Right lung (tissue), 5 donors: ENCODE data around the gene GPR155. TPM values are rescaled to one million over a fixed set of nuclear protein-coding genes. Genes with fewer than 3 reads are reported as not detected.
"Not testable (repeated sequence)": the region's sequence is repeated elsewhere in the genome, so short reads cannot be mapped to it uniquely, and the experiment has no call there.

Experiments
- DNase-seq, 2 donors: peaks; one replicate each; pipeline ENCODE4 v3.0.0-alpha.2; 2013
- polyA plus RNA-seq, 5 donors: library from polyadenylated mRNA; unstranded; fragments of 120-200 nt; gene quantifications; one replicate each; pipeline versions ENCODE4 v1.2.1 to v1.2.3, GENCODE V29; 2013; ENCODE audit warnings: inconsistent platforms in 1 of 5, low replicate concordance in 1 of 5; ENCODE audit not compliant: insufficient read length in 5 of 5, insufficient read depth in 1 of 5

The GPR155 gene
- polyA plus RNA-seq, 5 donors: 3.0 to 4.2 (median 3.6) TPM

- DNase-seq: no peak
Observed at GRCh38 chr2:174491947-174492346, 5.1 kb upstream of the GPR155 start.

- no peak for DNase-seq
Observed at GRCh38 chr2:174490051-174490450, 3.2 kb upstream of the GPR155 start.

- DNase-seq: not testable (repeated sequence)
Observed at GRCh38 chr2:174489520-174489919, 2.7 kb upstream of the GPR155 start.

- no peak for DNase-seq
Observed at GRCh38 chr2:174487820-174488162, 962 bp upstream of the GPR155 start.

- DNase-seq: peak; percentile 98
Observed at GRCh38 chr2:174487108-174487819, 435 bp upstream of the GPR155 start.

GRCh38 chr2:174485788-174486562, 854 bp downstream of the GPR155 start:
- peak; percentile 47 to 50 for DNase-seq

GRCh38 chr2:174485045-174485444, 1.8 kb downstream of the GPR155 start:
- DNase-seq: not testable (repeated sequence)

- no peak for DNase-seq
Observed at GRCh38 chr2:174484573-174484972, 2.3 kb downstream of the GPR155 start.

- DNase-seq: no peak
Observed at GRCh38 chr2:174482854-174483253, 4.0 kb downstream of the GPR155 start.

GRCh38 chr2:174477759-174478158, 9.1 kb downstream of the GPR155 start:
- no peak for DNase-seq

- DNase-seq: no peak
Observed at GRCh38 chr2:174473796-174474195, 13.0 kb downstream of the GPR155 start.

GRCh38 chr2:174465327-174465726, 21.5 kb downstream of the GPR155 start:
- DNase-seq: no peak

- DNase-seq: no peak
Observed at GRCh38 chr2:174461221-174461620, 25.6 kb downstream of the GPR155 start.

- no peak for DNase-seq
Observed at GRCh38 chr2:174454566-174454965, 32.3 kb downstream of the GPR155 start.

GRCh38 chr2:174450021-174450816, 36.6 kb downstream of the GPR155 start:
- DNase-seq: no peak

- DNase-seq: no peak
Observed at GRCh38 chr2:174449033-174449432, 37.8 kb downstream of the GPR155 start.

GRCh38 chr2:174446531-174446930, 40.3 kb downstream of the GPR155 start:
- no peak for DNase-seq

GRCh38 chr2:174445248-174445647, 41.6 kb downstream of the GPR155 start:
- DNase-seq: no peak

- no peak for DNase-seq
Observed at GRCh38 chr2:174444761-174445160, 42.1 kb downstream of the GPR155 start.

GRCh38 chr2:174442546-174443510, 44.0 kb downstream of the GPR155 start:
- no peak for DNase-seq

- DNase-seq: no peak
Observed at GRCh38 chr2:174439950-174440349, 46.9 kb downstream of the GPR155 start.
